ENCODE measurements around the gene TRIM26. TPM values are rescaled to one million over a fixed set of nuclear protein-coding genes. Genes with fewer than 3 reads are reported as not detected.

TRIM26 gene
- polyA plus RNA-seq, 3 donors = 16.4 to 26.4 (median 26.0) TPM

- H3K4me1 ChIP-seq (ENCODE audit: control insufficient read depth in 1 of 2, insufficient read depth in 2 of 2, low read length in 2 of 2) = no peaks in the 10 kb centered on the region
- intact Hi-C loops (cut with micrococcal nuclease) = no loop called here
- H3K36me3 ChIP-seq (replicated peaks in 1 of 2; ENCODE audit: control insufficient read depth in 1 of 2, insufficient read depth in 2 of 2, low read length in 2 of 2) = no peaks in the 10 kb centered on the region
- TF ChIP-seq, protein P1, sequence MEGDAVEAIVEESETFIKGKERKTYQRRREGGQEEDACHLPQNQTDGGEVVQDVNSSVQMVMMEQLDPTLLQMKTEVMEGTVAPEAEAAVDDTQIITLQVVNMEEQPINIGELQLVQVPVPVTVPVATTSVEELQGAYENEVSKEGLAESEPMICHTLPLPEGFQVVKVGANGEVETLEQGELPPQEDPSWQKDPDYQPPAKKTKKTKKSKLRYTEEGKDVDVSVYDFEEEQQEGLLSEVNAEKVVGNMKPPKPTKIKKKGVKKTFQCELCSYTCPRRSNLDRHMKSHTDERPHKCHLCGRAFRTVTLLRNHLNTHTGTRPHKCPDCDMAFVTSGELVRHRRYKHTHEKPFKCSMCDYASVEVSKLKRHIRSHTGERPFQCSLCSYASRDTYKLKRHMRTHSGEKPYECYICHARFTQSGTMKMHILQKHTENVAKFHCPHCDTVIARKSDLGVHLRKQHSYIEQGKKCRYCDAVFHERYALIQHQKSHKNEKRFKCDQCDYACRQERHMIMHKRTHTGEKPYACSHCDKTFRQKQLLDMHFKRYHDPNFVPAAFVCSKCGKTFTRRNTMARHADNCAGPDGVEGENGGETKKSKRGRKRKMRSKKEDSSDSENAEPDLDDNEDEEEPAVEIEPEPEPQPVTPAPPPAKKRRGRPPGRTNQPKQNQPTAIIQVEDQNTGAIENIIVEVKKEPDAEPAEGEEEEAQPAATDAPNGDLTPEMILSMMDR (IDR thresholded peaks at IDR 0.05) = no peak
- H3K27me3 Mint-ChIP-seq (ENCODE audit: low read depth in 3 of 3) = peaks cover 20 to 32% (median 23%) of the 10 kb centered on the region in 3 donors
- peaks cover 0 to 2% (median 0%) of the 10 kb centered on the region in 7 donors for H3K9me3 Mint-ChIP-seq
- no peak overlapping the region for H2AFZ ChIP-seq (ENCODE audit: insufficient read depth, low read depth, low read length, poor library complexity, severe bottlenecking)
- H3K27ac ChIP-seq (ENCODE audit: low read depth in 1 of 2, low read length in 2 of 2) = no peak overlapping the region
- no peak overlapping the region for H3K4me3 ChIP-seq (replicated peaks in 1 of 3; ENCODE audit: low read depth in 2 of 3, low read length in 3 of 3)
- no peaks in the 10 kb centered on the region for H3K79me2 ChIP-seq (ENCODE audit: insufficient read depth, low read length)
- H3K9me3 ChIP-seq (replicated peaks in 1 of 2; ENCODE audit: control insufficient read depth in 1 of 2, insufficient read depth in 1 of 2, low read length in 2 of 2) = no peaks in the 10 kb centered on the region
- H3K4me1 Mint-ChIP-seq = no peaks in the 10 kb centered on the region
- H3K27me3 ChIP-seq (ENCODE audit: control insufficient read depth in 2 of 2, insufficient read depth in 2 of 2, low read length in 2 of 2) = peaks cover 11 to 25% of the 10 kb centered on the region in 2 donors
- no peak overlapping the region for H3K27ac Mint-ChIP-seq
- H3K36me3 Mint-ChIP-seq = no peaks in the 10 kb centered on the region
- H4K20me1 ChIP-seq (ENCODE audit: insufficient read depth, low read length) = no peaks in the 10 kb centered on the region
- 52% methylated on average over 9 of the region's 11 CpGs for WGBS (ENCODE audit: insufficient coverage)
- no peak overlapping the region for H3K4me3 Mint-ChIP-seq
- H3K4me2 ChIP-seq (replicated peaks; ENCODE audit: extremely low read depth, low read length, poor library complexity, severe bottlenecking) = no peak overlapping the region
- no peak overlapping the region for H3K9ac ChIP-seq (ENCODE audit: insufficient read depth, low read length, poor library complexity, severe bottlenecking)
- DNase-seq = no peak
Observed at GRCh38 chr6:30136570-30137286, 76.5 kb downstream of the TRIM26 start.

DNA sequence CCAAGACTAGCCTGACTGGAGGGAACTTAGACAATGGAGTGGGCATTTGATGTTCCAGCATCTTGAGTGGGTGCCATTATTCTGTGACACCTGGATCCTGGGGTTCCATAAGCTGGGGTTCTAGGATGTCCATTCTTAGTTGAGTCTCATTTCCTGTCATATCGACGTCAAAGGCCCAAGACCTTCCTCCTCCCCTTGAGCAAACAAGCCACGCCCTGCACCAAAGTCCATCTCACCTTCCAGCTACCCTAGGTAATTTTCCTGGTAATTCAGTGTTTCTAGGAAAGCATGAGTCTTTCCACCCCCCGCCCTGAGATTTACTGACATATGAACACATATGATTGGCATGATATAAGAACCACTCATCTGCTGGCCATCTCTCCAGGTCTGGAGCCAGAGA is 77.4 kb downstream of the TRIM26 start, which contains the start of gene TRIM40:
TSS of gene TRIM40 (plus strand) at position 384 of the 400 bp plus-strand sequence. CDS start 897 bp downstream, outside the sequence.
- no peaks in the 10 kb centered on the region for H3K36me3 ChIP-seq (replicated peaks in 1 of 2; ENCODE audit: control insufficient read depth in 1 of 2, insufficient read depth in 2 of 2, low read length in 2 of 2)
- H3K4me2 ChIP-seq (replicated peaks; ENCODE audit: extremely low read depth, low read length, poor library complexity, severe bottlenecking) = no peak within 1 kb of the TSS
- TF ChIP-seq, protein P1 (IDR thresholded peaks at IDR 0.05) = no peak
- no peaks in the 10 kb centered on the region for H3K9me3 ChIP-seq (replicated peaks in 1 of 2; ENCODE audit: control insufficient read depth in 1 of 2, insufficient read depth in 1 of 2, low read length in 2 of 2)
- peaks cover 14 to 29% of the 10 kb centered on the region in 2 donors for H3K27me3 ChIP-seq (ENCODE audit: control insufficient read depth in 2 of 2, insufficient read depth in 2 of 2, low read length in 2 of 2)
- H3K9ac ChIP-seq (ENCODE audit: insufficient read depth, low read length, poor library complexity, severe bottlenecking) = no peak within 1 kb of the TSS
- Mint-ChIP-seq H3K9me3 (peaks cover 0 to 2% (median 0%) of the 10 kb centered on the region in 7 donors), H3K27me3 (ENCODE audit: low read depth in 3 of 3) (peaks cover 26 to 32% (median 28%) of the 10 kb centered on the region in 3 donors), H3K4me1 (peaks cover 4% of the 10 kb centered on the region), H3K36me3 (peaks cover 0 to 2% of the 10 kb centered on the region in 2 donors), H3K27ac (no peak within 1 kb of the TSS), H3K4me3 (peak within 1 kb of the TSS in 1 of 2 donors; percentile 52)
- no peaks in the 10 kb centered on the region for H4K20me1 ChIP-seq (ENCODE audit: insufficient read depth, low read length)
- H3K27ac ChIP-seq (ENCODE audit: low read depth in 1 of 2, low read length in 2 of 2) = no peak within 1 kb of the TSS
- H3K4me1 ChIP-seq (ENCODE audit: control insufficient read depth in 1 of 2, insufficient read depth in 2 of 2, low read length in 2 of 2) = no peaks in the 10 kb centered on the region
- no peaks in the 10 kb centered on the region for H3K79me2 ChIP-seq (ENCODE audit: insufficient read depth, low read length)
- DNase-seq = no peak
- H2AFZ ChIP-seq (ENCODE audit: insufficient read depth, low read depth, low read length, poor library complexity, severe bottlenecking) = no peak within 1 kb of the TSS
- intact Hi-C loops (cut with micrococcal nuclease) = no loop called here
- no CpG with 5 or more reads among the region's 4 CpGs for WGBS (ENCODE audit: insufficient coverage)
- no peak within 1 kb of the TSS for H3K4me3 ChIP-seq (replicated peaks in 1 of 3; ENCODE audit: low read depth in 2 of 3, low read length in 3 of 3)

All from CD14-positive monocyte (primary cell).